CD4-positive, alpha-beta T cell treated with Interleukin-2 at 100 ng/mL for 4 hours (primary cell): ENCODE data around the gene ZNF586.
"Not testable (repeated sequence)": the region's sequence is repeated elsewhere in the genome, so short reads cannot be mapped to it uniquely, and the experiment has no call there.

Source experiments
- DNase-seq: peaks from one replicate; pipeline ENCODE4 v3.0.0-alpha.2; 2020; ENCODE audit warnings: low spot score

ZNF586 gene

GRCh38 chr19:57769345-57770131 lies at the start of gene ZNF586:
Gene ZNF586 (plus strand): TSS chr19:57769676. CDS start chr19:57769843, 167 bp downstream.
- peak; percentile 89 for DNase-seq

DNA sequence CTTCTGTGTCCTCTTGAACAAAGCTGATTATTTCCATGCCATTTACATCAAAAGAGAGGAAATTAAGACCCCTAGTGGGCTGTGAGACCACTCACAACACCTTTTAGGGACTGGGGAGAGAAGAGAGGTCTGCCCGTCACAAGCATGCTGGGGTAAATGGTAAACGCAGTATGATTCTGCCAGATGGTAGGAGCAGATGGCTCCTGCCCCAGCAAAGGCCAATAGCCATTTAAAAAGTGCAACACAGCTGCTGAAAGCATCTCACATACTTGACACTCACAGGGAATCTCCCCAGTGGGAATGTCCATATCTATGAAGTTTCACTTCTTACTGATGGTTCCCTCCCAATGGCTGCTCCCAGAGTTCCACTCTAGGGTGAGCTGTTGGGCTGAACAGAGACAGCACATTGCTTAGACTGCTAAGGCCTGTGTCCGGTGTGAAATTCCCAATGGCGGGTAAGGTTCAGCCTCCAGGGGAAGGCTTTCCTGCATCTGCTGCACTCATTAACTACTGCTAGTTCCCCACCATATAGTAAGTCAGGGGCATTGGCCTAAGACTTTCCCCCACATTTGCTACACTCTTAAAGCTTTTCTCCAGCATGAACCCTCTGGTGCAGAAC lies 49.5 kb upstream of the ZNF586 start:
- DNase-seq = no peak

DNA sequence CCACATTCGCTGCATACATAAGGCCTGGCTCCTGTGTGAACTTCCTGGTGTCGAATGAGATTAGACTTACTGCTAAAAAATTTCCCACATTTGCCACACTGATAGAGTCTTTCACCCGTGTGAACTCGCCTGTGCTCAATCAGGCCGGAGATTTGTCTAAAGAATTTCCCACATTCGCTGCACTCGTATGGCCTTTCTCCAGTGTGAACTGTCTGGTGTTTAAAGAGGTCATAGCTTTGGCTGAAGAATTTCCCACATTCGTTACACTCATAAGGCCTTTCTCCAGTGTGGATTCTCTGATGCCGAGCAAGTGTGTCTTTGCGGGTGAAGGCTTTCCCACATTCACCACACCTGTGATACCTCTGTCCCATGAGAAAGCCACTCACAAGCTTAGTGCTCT lies 48.6 kb upstream of the ZNF586 start:
- DNase-seq = no peak

DNA sequence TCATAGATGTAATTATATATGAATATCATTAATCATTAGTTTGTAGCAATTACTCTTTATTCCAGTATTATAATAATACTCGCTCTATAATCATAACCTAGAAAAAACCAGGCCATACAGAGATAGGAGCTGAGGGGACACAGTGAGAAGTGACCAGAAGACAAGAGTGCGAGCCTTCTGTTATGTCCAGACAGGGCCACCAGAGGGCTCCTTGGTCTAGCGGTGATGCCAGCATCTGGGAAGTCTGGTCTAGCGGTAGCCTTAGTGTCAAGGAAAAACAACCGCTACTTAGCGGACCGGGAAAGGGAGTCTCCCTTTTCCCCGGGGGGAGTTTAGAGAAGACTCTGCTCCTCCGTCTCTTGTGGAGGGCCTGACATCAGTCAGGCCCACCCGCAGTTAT lies 31.2 kb upstream of the ZNF586 start:
- peak; percentile 42 for DNase-seq

GRCh38 chr19:57738770-57739169 lies 30.7 kb upstream of the ZNF586 start:
- DNase-seq = not testable (repeated sequence)

GRCh38 chr19:57746580-57747471 lies 22.6 kb upstream of the ZNF586 start, which contains the start of gene ZNF776:
Gene ZNF776 (plus strand): TSS chr19:57746815. CDS start chr19:57747059, 244 bp downstream.
- peak; percentile 91 for DNase-seq

- no peak for DNase-seq
These were observed 22.0 kb upstream of the ZNF586 start for GRCh38 chr19:57747472-57747807.

DNA sequence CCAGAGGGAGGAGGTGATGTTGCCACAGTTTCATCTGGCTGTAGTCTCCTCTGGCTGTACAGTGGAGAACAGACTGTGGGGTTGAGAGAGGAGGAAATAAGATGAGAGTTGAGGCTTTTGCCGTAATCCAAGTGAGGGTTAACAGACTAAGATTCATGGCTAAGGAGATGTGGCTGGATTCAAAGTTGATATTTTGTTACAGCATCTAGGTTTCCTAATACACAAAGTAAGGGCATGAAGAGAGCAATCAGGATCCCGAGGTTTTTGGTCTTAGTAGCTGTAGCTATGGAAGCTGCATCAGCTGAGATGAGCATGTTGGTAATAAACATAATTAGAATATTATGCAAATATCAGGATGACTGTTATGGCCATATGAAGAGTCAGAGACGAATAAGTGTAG lies 21.4 kb upstream of the ZNF586 start:
- DNase-seq = no peak

GRCh38 chr19:57754091-57754673 lies 15.3 kb upstream of the ZNF586 start:
- no peak for DNase-seq

- DNase-seq = no peak
These were observed 14.4 kb upstream of the ZNF586 start for GRCh38 chr19:57755031-57755430.

DNA sequence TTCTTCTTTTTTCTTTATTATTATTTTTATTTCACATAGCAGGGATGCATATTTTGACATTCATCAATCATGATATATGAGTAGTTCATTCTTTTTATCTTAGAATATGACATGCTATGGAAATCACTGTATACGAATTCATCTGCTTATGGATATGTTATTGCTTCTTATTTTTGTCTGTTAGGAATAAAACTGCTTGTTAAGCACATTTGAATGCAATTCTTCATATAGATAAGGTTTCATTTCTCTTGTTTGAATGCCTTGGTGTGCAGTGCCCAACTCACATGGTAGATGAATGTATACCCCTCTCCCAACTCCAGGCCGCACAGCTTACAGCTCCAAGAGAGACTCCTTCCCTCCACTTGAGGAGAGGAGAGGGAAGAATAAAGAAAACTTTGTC lies 11.5 kb upstream of the ZNF586 start:
- no peak for DNase-seq

DNA sequence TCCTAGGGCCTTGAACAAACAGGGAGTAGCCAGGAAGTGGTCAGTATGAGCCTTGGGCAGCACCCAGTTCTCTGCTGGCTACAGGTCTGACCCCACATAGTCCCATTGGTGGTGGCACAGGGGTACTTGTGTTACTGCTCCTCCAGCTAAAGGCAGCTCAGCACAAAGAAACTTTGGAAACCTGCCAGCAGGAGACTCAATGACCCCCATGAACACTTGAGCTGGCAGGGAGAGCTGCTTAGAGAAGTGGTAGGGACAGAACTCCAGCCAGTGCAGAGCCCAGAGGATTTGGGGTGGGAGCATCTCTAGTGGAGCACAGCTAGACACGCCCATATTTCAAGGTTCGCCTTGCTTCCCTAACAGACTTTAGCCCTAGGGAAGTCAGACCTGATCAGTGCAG lies 10.4 kb upstream of the ZNF586 start:
- no peak for DNase-seq

DNA sequence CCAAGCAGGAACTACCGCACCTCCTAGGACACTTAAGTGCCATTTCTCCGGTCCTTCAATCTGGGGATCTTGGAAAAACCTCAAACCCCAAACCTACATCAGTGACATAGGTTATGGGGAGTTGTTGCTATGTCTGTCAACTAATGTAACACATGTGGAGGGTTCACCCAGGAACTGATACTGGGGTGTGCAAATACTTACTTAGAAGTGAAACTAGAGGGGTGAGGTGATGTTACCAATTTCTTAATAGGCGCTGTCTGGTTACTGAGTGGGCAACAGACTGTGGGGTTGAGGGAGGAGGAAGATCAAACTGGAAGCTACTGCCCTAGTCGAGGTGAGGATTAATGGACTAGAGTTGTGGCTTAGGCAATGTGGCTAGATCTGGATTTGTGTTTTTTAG lies 1.9 kb downstream of the ZNF586 start:
- no peak for DNase-seq

DNA sequence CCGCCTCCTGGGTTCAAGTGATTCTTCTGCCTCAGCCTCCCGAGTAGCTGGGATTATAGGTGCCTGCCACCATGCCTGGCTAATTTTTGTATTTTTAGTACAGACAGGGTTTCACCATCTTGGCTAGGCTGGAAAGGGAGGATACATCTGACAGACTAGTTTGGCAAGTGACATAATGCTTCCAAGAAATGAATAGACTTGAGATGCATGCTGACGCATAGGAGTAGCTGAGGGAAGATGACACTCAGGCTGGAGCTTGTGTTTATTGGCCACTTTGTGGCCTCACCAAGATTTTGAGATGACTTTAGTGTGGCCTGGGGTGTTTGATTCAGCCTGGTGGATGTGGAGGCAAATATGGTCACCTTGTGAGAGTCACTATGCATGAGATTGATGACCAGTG lies 4.0 kb downstream of the ZNF586 start:
- no peak for DNase-seq

GRCh38 chr19:57776764-57777296 lies 7.4 kb downstream of the ZNF586 start:
- DNase-seq = no peak

- DNase-seq = no peak
These were observed 8.9 kb downstream of the ZNF586 start for GRCh38 chr19:57778336-57778735.

DNA sequence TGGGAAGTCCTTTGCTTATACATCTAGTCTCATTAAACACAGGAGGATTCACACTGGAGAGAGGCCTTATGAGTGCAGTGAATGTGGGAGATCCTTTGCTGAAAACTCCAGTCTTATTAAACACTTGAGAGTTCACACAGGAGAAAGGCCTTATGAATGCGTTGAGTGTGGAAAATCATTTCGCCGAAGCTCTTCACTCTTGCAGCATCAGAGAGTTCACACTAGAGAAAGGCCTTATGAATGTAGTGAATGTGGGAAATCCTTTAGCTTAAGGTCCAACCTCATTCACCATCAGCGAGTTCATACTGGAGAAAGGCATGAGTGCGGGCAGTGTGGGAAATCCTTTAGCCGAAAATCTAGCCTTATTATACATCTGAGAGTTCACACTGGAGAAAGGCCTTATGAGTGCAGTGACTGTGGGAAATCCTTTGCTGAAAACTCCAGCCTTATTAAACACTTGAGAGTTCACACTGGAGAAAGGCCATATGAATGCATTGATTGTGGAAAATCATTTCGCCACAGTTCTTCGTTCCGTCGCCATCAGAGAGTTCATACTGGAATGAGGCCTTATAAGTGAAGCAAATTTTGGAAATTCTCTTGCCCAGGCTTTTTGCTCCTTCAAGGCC lies 9.9 kb downstream of the ZNF586 start:
- DNase-seq = no peak

DNA sequence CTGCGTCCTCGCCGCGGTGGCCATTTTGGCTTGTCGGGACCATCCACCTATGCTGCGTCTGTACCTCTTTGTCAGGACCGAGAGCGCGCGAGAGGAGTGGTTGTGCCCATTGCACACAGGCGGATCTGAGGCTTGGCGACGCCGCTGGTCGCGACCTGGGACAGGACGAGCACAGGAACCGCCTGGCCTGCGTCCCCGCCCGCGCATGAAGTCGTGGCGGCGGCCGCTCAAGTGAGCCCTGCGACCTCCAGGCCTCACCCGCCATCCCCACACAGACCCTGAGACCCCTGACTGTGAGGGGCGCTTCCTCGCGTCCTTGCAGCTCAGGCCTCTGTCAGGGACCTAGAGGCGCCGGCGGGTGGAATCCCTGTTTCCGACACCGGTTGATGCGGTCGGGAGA lies 16.8 kb downstream of the ZNF586 start:
- DNase-seq = no peak

DNA sequence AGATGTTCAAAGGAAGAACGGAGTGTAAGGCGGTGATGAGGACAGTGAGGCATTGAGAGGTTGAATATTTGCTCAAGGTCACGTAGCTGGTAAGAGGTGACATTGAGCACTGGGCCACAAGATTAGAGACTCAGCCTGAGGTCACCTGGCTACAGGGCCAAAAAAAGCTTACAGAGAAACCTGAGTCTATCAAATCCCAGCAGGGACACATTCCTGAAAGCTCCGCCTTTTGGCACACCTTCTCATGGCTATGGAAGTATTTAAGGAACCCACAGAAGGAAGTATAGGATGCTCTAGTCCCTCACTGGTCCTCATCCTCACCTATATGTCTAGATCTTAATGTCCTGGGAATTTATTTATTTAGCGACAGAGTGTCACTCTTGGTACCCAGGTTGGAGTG lies 17.4 kb downstream of the ZNF586 start:
- DNase-seq = no peak

DNA sequence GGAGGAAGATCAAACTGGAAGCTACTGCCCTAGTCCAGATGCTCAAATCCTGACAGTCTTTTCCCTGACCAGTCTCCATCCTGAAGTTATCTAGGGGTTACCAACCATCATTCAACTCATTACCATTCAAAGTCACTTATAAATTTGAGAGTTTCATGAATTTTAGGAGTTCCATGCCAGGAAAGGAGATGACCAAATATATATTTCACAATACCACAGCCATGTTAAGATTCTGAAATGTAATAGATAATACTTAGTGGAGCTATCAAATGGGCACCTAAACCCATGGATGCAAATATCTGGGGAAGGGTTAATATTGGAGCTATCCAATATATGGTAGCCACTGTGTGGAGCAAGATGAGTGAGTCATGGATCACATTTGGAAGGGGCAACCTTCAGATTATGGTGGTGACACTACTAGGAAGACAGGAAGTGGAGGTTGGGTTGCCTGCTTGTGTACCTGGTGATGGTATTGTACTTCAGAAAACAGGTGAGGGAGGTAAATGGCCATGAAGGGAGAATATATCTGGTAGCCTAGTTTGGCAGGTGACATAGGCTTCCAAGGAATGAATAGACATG lies 18.7 kb downstream of the ZNF586 start:
- no peak for DNase-seq

- no peak for DNase-seq
These were observed 19.8 kb downstream of the ZNF586 start for GRCh38 chr19:57789288-57789687.
